Amygdala (tissue), 56 donors: Measurements from ENCODE around the gene PRMT7.

Experiments
- DNase-seq, 56 donors: peaks; one replicate each; lab custom pipeline; 2025; lab: John Stamatoyannopoulos, UW

The PRMT7 gene

GRCh38 chr16:68361485-68361884 is 50.7 kb downstream of the PRMT7 start:
- DNase-seq, result no peak

- DNase-seq, result no peak
Measured at GRCh38 chr16:68362262-68362913, 51.6 kb downstream of the PRMT7 start.

- peak in 1 of 56 donors; percentile 8 for DNase-seq
Measured at GRCh38 chr16:68362947-68363657, 52.3 kb downstream of the PRMT7 start.

- peak in 1 of 56 donors; percentile 45 for DNase-seq
Measured at GRCh38 chr16:68363658-68364521, 53.1 kb downstream of the PRMT7 start.

GRCh38 chr16:68364561-68364998 is 53.8 kb downstream of the PRMT7 start:
- peak in 9 of 56 donors; percentile 6 to 46 (median 34) for DNase-seq

- peak in 12 of 56 donors; percentile 10 to 46 (median 24) for DNase-seq
Measured at GRCh38 chr16:68365167-68365817, 54.5 kb downstream of the PRMT7 start.

- no peak for DNase-seq
Measured at GRCh38 chr16:68366062-68366461, 55.2 kb downstream of the PRMT7 start.

GRCh38 chr16:68367030-68367429 is 56.2 kb downstream of the PRMT7 start:
- DNase-seq, result peak in 9 of 56 donors; percentile 14 to 68 (median 25)

- no peak for DNase-seq
Measured at GRCh38 chr16:68367440-68367839, 56.6 kb downstream of the PRMT7 start.

GRCh38 chr16:68367891-68368290 is 57.1 kb downstream of the PRMT7 start:
- DNase-seq, result no peak

GRCh38 chr16:68368301-68368888 is 57.6 kb downstream of the PRMT7 start:
- no peak for DNase-seq

GRCh38 chr16:68369168-68369567 is 58.3 kb downstream of the PRMT7 start:
- DNase-seq, result no peak

GRCh38 chr16:68369697-68370580 is 59.1 kb downstream of the PRMT7 start:
- DNase-seq, result peak in 1 of 56 donors; percentile 15

- DNase-seq, result no peak
Measured at GRCh38 chr16:68370581-68371275, 59.9 kb downstream of the PRMT7 start.

GRCh38 chr16:68371276-68371651 is 60.4 kb downstream of the PRMT7 start:
- no peak for DNase-seq

- no peak for DNase-seq
Measured at GRCh38 chr16:68371706-68372380, 61.0 kb downstream of the PRMT7 start.

GRCh38 chr16:68372381-68372720 is 61.5 kb downstream of the PRMT7 start:
- no peak for DNase-seq

- no peak for DNase-seq
Measured at GRCh38 chr16:68372806-68373205, 62.0 kb downstream of the PRMT7 start.
